Ovary (tissue), 3 donors: ENCODE data around the gene IDE.

Experiments
- EP300 ChIP-seq: sonication (generic); formaldehyde crosslinking; IDR thresholded peaks from one replicate; pipeline ENCODE4 v1.6.1; 2017; ENCODE audit warnings: antibody characterized with exemption
- POLR2A ChIP-seq: fragments of 450-650 bp; IDR thresholded peaks from one replicate; pipeline ENCODE4 v1.6.1; 2017; ENCODE audit warnings: antibody characterized with exemption, mild to moderate bottlenecking, moderate library complexity
- TF ChIP-seq, protein P1 (sequence below), 3 donors: fragments of 450-650 bp in 2 of 3; fragments of 200-600 bp in 1 of 3; IDR thresholded peaks; one replicate each; pipeline versions ENCODE4 v1.5.1 to v1.8.0; 2016 to 2022; ENCODE audit warnings: antibody characterized with exemption in 3 of 3, mild to moderate bottlenecking in 1 of 3
- donor health status: DM: no; HTN: no; CAD: no.

GRCh38 chr10:92451431-92451830, 122.5 kb downstream of the IDE start:
- TF ChIP-seq, protein P1, sequence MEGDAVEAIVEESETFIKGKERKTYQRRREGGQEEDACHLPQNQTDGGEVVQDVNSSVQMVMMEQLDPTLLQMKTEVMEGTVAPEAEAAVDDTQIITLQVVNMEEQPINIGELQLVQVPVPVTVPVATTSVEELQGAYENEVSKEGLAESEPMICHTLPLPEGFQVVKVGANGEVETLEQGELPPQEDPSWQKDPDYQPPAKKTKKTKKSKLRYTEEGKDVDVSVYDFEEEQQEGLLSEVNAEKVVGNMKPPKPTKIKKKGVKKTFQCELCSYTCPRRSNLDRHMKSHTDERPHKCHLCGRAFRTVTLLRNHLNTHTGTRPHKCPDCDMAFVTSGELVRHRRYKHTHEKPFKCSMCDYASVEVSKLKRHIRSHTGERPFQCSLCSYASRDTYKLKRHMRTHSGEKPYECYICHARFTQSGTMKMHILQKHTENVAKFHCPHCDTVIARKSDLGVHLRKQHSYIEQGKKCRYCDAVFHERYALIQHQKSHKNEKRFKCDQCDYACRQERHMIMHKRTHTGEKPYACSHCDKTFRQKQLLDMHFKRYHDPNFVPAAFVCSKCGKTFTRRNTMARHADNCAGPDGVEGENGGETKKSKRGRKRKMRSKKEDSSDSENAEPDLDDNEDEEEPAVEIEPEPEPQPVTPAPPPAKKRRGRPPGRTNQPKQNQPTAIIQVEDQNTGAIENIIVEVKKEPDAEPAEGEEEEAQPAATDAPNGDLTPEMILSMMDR (IDR thresholded peaks at IDR 0.05), result no peak
- TF ChIP-seq EP300 (no peak), POLR2A (no peak)
